Motor neuron (in vitro differentiated cells): Measurements from ENCODE around the gene MERTK. TPM values are rescaled to one million over a fixed set of nuclear protein-coding genes. Genes with fewer than 3 reads are reported as not detected.
"Not testable (repeated sequence)": the region's sequence is repeated elsewhere in the genome, so short reads cannot be mapped to it uniquely, and the experiment has no call there.

ENCODE experiments used
- ATAC-seq, 8 experiments: fragments of 200-7000 bp; cut with Tn5 transposase; replicated peaks in 6 of 8; 2 replicates each; pipeline ENCODE4 v1.8.0; 2021; ENCODE audit warnings: mild to moderate bottlenecking in 8 of 8, moderate library complexity in 8 of 8
- H3K27ac ChIP-seq, 2 donors: fragments of 250-450 bp; sonication (Bioruptor Pico); 2 replicates each; pipeline ENCODE4 v1.9.0; 2021; ENCODE audit warnings: antibody characterized with exemption in 2 of 2, mild to moderate bottlenecking in 2 of 2, moderate library complexity in 1 of 2
- H3K4me1 ChIP-seq, 2 donors: fragments of 250-450 bp; sonication (Bioruptor Pico); replicated peaks in 1 of 2; 2 replicates each; pipeline ENCODE4 v1.6.1; 2021; ENCODE audit warnings: antibody characterized with exemption in 2 of 2, mild to moderate bottlenecking in 2 of 2, moderate library complexity in 1 of 2
- H3K4me3 ChIP-seq, 5 donors: fragments of 250-450 bp; sonication (Bioruptor Pico); 2 replicates each; pipeline ENCODE4 v1.9.0; 2021; ENCODE audit warnings: antibody characterized with exemption in 5 of 5, mild to moderate bottlenecking in 5 of 5, moderate library complexity in 4 of 5
- WGBS, 10 experiments: fragments of 450-650 bp; shearing (Covaris generic); methylation state at CpG; one replicate each; pipeline ENCODE4 v1.0.0; 2022; 5-methylcytosine and 5-hydroxymethylcytosine counted together
- in situ Hi-C, 9 experiments: fragments of 400-800 bp; cut with MboI; loops; one replicate each; pipeline ENCODE4 v1.15.0; 2021; ENCODE audit warnings: low sequenced_read_pairs in 9 of 9, low pct_unique_long_range_greater_than_20kb in 2 of 9; ENCODE audit not compliant: unreplicated experiment in 9 of 9
- total RNA-seq, 8 experiments: library from RNA; unstranded; fragments of 300-600 nt; gene quantifications; 2 replicates each; pipeline versions ENCODE4 v1.2.3 to v1.2.4, GENCODE V29; 2022

Gene MERTK
- total RNA-seq, 8 experiments from 2014 or later: 1.8 to 20.3 (median 2.9) TPM

- in situ Hi-C loops: loop anchor here in 6 of 9 experiments (25.0 kb wide), 2 partner anchors 119 to 144 kb away; partner anchors contain the start of genes ANAPC1 (in 2 of the 6) and MERTK (in 2 of the 6)
- 7 to 47% (median 22%) methylated on average over 3 to 12 of the region's 12 CpGs for WGBS, 10 experiments
- peaks cover 3 to 11% of the 10 kb centered on the region in 2 donors for H3K4me1 ChIP-seq
- H3K27ac ChIP-seq: peak overlapping the region in 1 of 2 donors; percentile 38
- ATAC-seq: peak in 7 of 8 experiments; percentile 25 to 53 (median 43)
- no peak overlapping the region for H3K4me3 ChIP-seq
Observed at GRCh38 chr2:112031473-112032223, 133.2 kb downstream of the MERTK start.

- H3K4me3 ChIP-seq: no peak overlapping the region
- H3K27ac ChIP-seq: no peak overlapping the region
- H3K4me1 ChIP-seq: peaks cover 3 to 11% of the 10 kb centered on the region in 2 donors
- ATAC-seq: peak in 6 of 8 experiments; percentile 15 to 90 (median 54)
- WGBS, 10 experiments: 0 to 100% (median 83%) methylated on average over 1 to 4 of the region's 4 CpGs; no CpG with 5 or more reads in 3 of the 10 experiments
- in situ Hi-C loops: loop anchor here in 6 of 9 experiments (25.0 kb wide), 2 partner anchors 120 to 145 kb away; partner anchors contain the start of genes ANAPC1 (in 2 of the 6) and MERTK (in 2 of the 6)
Observed at GRCh38 chr2:112032224-112032586, 133.8 kb downstream of the MERTK start.

- in situ Hi-C loops: loop anchor here in 6 of 9 experiments (25.0 kb wide), 2 partner anchors 121 to 146 kb away; partner anchors contain the start of genes ANAPC1 (in 2 of the 6) and MERTK (in 2 of the 6)
- no peak overlapping the region for H3K4me3 ChIP-seq
- peak in 2 of 8 experiments; percentile 48 to 65 for ATAC-seq
- peaks cover 3 to 11% of the 10 kb centered on the region in 2 donors for H3K4me1 ChIP-seq
- WGBS, 10 experiments: 0 to 79% (median 70%) methylated on average over 1 to 4 of the region's 4 CpGs; no CpG with 5 or more reads in 1 of the 10 experiments
- no peak overlapping the region for H3K27ac ChIP-seq
Observed at GRCh38 chr2:112032689-112033465, 134.5 kb downstream of the MERTK start.

- WGBS, 10 experiments: 20 to 100% (median 57%) methylated on average over 1 of the region's 1 CpG; no CpG with 5 or more reads in 6 of the 10 experiments
- ATAC-seq: no peak
- in situ Hi-C loops: loop anchor here in 6 of 9 experiments (25.0 kb wide), 2 partner anchors 121 to 146 kb away; partner anchors contain the start of genes ANAPC1 (in 2 of the 6) and MERTK (in 2 of the 6)
Observed at GRCh38 chr2:112033600-112033999, 135.2 kb downstream of the MERTK start.

GRCh38 chr2:112034924-112035323 lies 136.5 kb downstream of the MERTK start:
- in situ Hi-C loops: loop anchor here in 6 of 9 experiments (25.0 kb wide), 2 partner anchors 123 to 148 kb away; partner anchors contain the start of genes ANAPC1 (in 2 of the 6) and MERTK (in 2 of the 6)

More at GRCh38 chr2:112033600-112033999, 135.2 kb downstream of the MERTK start:
- H3K27ac ChIP-seq: no peak overlapping the region
- H3K4me3 ChIP-seq: no peak overlapping the region
- peaks cover 3 to 11% of the 10 kb centered on the region in 2 donors for H3K4me1 ChIP-seq

GRCh38 chr2:112035786-112036185 lies 137.4 kb downstream of the MERTK start:
- in situ Hi-C loops: loop anchor here in 6 of 9 experiments (25.0 kb wide), 2 partner anchors 123 to 148 kb away; partner anchors contain the start of genes ANAPC1 (in 2 of the 6) and MERTK (in 2 of the 6)
- Histone ChIP-seq H3K27ac (no peak overlapping the region), H3K4me3 (no peak overlapping the region), H3K4me1 (peaks cover 3 to 11% of the 10 kb centered on the region in 2 donors)
- 14 to 100% (median 96%) methylated on average over 1 of the region's 1 CpG; no CpG with 5 or more reads in 2 of the 10 experiments for WGBS, 10 experiments
- no peak for ATAC-seq

More at GRCh38 chr2:112034924-112035323, 136.5 kb downstream of the MERTK start:
- Histone ChIP-seq H3K27ac (no peak overlapping the region), H3K4me1 (peaks cover 3 to 11% of the 10 kb centered on the region in 2 donors), H3K4me3 (no peak overlapping the region)
- ATAC-seq: no peak
- WGBS, 10 experiments: 43 to 100% (median 87%) methylated on average over 3 of the region's 3 CpGs

GRCh38 chr2:112039556-112039955 lies 141.1 kb downstream of the MERTK start:
- WGBS, 10 experiments: 73 to 88% (median 82%) methylated on average over 1 to 10 of the region's 12 CpGs; no CpG with 5 or more reads in 4 of the 10 experiments
- not testable (repeated sequence) for H3K4me3 ChIP-seq, ATAC-seq, H3K4me1 ChIP-seq, H3K27ac ChIP-seq
- in situ Hi-C loops: loop anchor here in 6 of 9 experiments (25.0 kb wide), 2 partner anchors 127 to 152 kb away; partner anchors contain the start of genes ANAPC1 (in 2 of the 6) and MERTK (in 2 of the 6)

GRCh38 chr2:112040066-112040465 lies 141.7 kb downstream of the MERTK start:
- not testable (repeated sequence) for H3K4me1 ChIP-seq, H3K4me3 ChIP-seq, ATAC-seq, H3K27ac ChIP-seq
- in situ Hi-C loops: loop anchor here in 7 of 9 experiments (10.0 to 25.0 kb wide), 3 partner anchors 128 to 155 kb away; partner anchors contain the start of genes ANAPC1 (in 3 of the 7) and MERTK (in 2 of the 7)
- 80 to 100% (median 86%) methylated on average over 1 to 2 of the region's 2 CpGs; no CpG with 5 or more reads in 6 of the 10 experiments for WGBS, 10 experiments

- not testable (repeated sequence) for ATAC-seq
- in situ Hi-C loops: loop anchor here in 7 of 9 experiments (10.0 to 25.0 kb wide), 3 partner anchors 129 to 157 kb away; partner anchors contain the start of genes ANAPC1 (in 3 of the 7) and MERTK (in 2 of the 7)
Observed at GRCh38 chr2:112041460-112041859, 143.1 kb downstream of the MERTK start.

GRCh38 chr2:112045446-112046014 lies 147.1 kb downstream of the MERTK start:
- no peak for ATAC-seq
- no peak overlapping the region for H3K4me3 ChIP-seq
- H3K27ac ChIP-seq: no peak overlapping the region
- in situ Hi-C loops: loop anchor here in 8 of 9 experiments (5.0 to 25.0 kb wide), 4 partner anchors 133 to 161 kb away; partner anchors contain the start of genes ANAPC1 (in 3 of the 8) and MERTK (in 2 of the 8)
- H3K4me1 ChIP-seq: no peaks in the 10 kb centered on the region

More at GRCh38 chr2:112041460-112041859, 143.1 kb downstream of the MERTK start:
- H3K4me1 ChIP-seq, H3K4me3 ChIP-seq, H3K27ac ChIP-seq: not testable (repeated sequence)
- WGBS, 10 experiments: 53 to 100% (median 81%) methylated on average over 1 to 4 of the region's 6 CpGs; no CpG with 5 or more reads in 4 of the 10 experiments

GRCh38 chr2:112046231-112046630 lies 147.8 kb downstream of the MERTK start:
- no peak for ATAC-seq
- H3K4me1 ChIP-seq: no peaks in the 10 kb centered on the region
- in situ Hi-C loops: loop anchor here in 8 of 9 experiments (5.0 to 25.0 kb wide), 4 partner anchors 134 to 161 kb away; partner anchors contain the start of genes ANAPC1 (in 3 of the 8) and MERTK (in 2 of the 8)
- H3K27ac ChIP-seq: no peak overlapping the region
- H3K4me3 ChIP-seq: no peak overlapping the region
